ENCODE measurements around the gene CDK2AP2.
"Not testable (repeated sequence)": the region's sequence is repeated elsewhere in the genome, so short reads cannot be mapped to it uniquely, and the experiment has no call there.

CDK2AP2 gene

DNA sequence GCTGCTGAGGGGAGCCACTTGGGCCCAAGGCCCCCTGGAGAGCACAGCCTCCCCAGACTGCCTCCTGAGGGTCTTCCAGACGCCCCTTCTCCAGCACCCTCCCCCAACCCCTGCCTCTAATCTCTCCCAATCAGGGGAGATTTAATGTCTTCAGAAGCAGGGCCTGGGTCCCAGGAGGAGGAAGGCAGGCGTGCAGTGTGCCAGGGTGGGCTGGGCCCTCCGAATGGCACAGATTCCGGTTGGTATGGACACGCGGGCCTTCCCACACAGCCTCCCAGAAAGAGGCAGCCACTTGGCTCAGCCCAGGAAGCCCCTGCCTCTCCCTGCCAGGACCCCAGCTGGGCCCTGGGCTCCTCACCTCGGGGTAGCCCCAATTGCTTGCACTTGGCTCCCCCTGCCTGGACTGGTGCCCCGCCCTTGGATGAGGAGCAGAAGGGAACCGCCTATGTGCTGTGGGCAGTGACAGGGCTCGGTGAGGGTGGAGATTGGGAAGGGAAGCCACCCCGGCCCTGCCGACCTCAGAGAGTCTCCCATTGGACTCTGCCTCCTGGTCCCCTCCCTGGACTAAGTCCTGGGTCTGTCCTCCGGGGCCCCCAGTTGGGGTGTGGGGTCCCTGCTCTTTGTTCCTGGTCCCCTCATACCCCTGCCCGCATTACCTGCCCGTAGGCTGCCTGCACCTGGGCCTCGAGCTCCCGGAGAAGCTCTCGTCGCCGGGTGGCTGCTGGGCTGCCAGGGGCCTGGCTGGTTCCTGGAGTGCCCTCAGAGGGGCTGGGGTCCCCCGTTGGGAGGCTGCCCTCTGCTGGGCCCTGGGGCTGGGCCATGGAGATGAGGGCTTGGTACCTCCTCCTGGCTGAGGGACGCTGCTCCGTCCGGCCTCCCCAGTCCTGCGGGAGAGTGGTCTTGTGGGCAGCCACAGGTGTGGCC lies 15.9 kb upstream of the CDK2AP2 start:
- DNase-seq = no peak

DNA sequence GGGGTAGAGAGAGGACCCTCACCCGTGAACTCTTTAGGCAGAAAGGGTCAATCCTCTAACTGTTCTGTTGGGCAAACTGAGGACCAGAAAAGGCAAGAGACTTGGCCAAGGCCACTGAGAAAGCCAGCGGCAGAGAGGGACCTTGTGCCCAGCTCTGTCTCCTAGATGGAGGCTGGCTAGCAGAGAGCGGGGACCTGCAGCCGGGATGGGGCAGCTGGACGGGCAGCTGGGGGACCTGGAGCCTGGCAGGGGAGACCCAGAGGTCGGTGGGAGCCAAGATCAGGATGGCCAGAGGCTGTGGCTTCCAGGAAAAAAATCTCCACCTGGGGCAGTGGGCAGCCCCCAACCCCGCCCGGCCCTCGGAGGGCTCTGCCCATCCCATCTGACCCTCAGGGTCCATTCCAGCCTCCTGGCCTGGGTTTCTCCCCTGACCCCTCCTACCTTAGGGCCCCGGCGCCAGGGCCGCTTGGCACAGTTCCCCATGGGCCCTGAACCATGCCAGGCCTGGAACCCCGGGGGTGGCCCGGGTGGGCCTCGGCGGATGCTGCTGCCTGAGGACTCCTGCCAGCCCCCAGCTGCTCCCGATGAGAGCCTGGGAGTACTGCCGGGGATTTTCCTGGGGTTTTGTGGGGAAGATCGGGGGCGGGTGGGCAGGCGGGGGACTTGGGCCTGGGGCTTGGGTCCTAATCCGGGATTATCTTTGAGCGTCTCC lies 15.0 kb upstream of the CDK2AP2 start, which contains the start of gene CABP2:
TSS of gene CABP2 (minus strand) at position 603 of the 712 bp plus-strand sequence. CDS start at position 483, 120 bp downstream.
- no peak for DNase-seq

DNA sequence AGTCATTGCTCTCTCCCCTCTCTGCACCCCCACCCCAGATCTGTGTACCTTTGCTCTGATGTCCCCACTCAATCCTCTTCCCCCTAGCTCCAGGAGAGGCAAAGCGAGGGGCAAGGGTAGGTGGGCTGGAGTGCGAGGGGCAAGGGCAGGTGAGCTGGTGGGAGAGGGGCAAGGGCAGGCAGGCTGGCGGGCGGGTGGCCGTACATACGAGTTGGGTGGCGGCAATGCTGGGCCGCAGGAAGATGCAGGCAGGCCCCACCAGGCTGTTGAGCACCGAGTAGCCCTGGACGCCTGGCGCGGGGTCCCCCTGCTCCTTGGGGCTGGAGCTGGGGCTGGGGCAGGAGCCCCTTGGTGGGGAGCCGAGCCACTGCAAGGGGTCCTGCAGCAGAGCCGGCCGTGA lies 14.4 kb upstream of the CDK2AP2 start:
- DNase-seq = no peak

DNA sequence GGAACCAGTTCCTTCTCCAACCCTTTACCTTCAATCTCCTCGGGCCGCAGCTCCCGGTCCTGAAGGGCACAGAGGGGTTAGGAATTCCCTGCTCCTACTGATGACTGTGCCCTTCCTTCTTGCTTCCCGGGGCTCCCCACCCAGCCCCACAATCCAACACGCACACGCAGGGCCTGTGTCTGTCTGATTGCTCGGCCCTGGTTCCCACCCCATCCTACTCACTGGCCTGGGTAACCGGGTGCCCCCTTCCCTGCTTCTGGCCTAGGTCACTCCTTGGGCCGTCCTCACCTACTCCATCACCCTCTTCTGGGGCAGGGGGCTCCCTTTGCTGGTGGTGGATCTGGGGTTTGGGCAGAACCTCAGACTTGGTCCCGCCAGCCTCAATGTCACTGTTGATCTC lies 14.0 kb upstream of the CDK2AP2 start:
- DNase-seq = no peak

DNA sequence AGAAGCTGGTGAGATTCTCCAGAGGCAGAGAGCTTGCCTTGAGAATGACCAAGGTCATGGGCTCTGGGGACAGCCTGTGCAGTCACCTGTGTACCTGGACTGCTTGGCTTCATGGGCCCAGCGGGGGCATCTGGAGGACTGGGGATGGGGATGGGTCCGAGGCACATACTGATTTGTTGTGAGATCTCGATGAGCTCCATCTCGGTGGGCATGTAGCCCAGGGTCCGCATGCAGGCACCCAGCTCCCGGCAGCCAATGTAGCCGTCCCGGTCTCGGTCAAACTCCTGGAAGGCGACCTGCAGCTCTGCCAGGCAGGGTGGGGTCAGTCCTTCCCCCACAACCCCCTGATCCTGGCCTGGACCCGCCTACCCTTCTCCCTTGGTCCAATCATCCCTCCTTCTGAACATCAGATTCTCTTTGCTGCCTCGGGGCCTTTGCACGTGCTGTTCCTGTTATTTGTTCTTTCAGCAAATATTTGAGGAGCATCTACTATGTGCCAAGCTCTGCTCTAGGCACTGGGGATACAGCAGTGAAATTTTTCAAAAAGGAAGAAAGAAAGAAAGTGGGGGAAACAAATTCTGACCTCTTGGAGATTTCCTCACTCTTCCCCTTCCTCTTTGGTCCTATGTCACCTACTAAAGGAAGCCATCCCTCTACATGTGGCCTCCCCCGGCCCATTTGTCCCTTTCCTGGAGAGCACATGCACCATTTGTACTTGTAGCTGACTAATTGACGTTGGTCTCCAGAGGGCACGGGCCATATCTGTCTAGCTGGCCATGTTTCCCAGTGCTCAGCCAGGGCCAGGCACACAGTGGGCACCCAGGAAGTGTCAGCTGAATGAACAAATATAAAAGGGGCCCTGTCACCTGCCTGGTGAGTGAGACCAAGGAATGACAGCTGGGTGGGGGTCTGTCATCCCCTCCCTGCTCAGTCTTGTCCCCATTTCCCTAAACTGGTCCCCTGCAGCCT lies 13.2 kb upstream of the CDK2AP2 start:
- DNase-seq = no peak

DNA sequence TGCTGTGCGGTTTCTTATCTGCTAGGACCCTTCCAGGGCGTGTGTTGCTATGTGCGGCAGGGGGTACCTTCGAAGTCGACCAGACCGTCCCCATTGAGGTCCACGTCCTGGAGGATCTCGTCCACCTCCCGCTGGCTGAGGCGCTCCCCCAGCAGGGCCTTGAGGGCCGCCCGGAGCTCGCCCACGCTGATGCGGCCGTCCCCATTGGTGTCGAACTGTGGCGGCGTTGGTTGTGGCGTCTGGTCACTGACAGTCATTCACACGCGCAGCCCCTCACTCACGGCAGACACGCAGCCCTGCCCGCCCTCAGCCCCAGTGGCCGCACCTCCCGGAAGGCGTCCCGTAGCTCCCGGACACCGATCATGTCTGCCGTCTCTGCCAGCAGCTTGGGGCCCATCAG lies 11.8 kb upstream of the CDK2AP2 start:
- no peak for DNase-seq

DNA sequence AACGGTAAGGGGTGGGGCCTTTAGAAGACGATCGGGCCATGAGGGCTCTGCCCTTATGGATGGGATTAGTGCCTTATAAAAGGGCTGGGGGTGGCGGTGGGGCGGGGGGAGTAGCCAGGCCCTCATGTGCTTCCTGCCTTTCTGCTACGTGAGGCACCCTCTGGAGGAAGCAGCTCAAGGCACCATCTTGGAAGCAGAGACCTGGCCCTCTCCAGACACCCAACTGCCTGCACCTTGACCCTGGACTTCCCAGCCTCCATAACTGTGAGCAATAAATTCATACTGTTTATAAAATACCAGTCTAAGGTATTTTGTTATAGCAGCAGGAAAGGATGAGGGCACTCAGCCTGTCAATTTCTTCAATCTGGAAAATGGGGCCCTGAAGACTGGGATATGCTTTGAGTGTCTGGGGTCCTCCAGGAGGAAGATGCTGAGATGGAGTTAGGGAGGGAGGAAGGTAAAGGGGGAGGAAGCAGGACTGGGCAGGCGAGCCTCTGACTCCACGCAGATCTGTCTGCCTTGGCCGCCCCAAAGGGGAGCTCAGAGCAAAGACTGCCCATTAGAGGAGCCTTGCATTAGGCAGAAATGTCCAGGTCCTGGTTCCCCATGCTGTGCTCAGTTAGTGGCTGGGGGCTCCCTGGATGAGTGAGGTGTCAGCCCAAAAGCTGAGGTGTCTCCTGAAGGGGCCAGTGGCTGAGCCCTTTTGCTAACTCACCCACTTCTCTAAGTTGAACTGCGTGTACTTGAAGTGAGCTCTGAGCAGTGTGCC lies 10.0 kb upstream of the CDK2AP2 start:
- DNase-seq = no peak

DNA sequence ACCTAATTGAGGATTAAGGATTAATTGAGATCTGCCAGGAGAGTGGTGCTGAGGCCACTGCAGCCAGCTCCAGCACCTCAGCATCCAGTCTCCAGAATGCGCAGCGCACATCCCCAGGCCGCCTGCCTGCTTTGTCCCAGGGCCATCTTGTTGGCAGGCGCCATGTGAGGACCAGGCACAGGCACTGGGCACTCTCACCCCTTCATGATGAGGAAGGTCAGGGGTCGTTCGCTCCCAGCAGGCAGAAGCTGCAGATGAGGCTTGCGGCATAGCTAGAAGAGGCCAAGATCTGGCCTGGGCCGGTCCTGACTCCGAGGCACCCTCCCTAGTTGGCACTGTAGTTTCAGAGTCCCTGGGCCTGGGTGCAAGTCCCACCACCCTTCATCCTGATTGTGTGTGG lies 8.8 kb upstream of the CDK2AP2 start:
- DNase-seq = no peak

DNA sequence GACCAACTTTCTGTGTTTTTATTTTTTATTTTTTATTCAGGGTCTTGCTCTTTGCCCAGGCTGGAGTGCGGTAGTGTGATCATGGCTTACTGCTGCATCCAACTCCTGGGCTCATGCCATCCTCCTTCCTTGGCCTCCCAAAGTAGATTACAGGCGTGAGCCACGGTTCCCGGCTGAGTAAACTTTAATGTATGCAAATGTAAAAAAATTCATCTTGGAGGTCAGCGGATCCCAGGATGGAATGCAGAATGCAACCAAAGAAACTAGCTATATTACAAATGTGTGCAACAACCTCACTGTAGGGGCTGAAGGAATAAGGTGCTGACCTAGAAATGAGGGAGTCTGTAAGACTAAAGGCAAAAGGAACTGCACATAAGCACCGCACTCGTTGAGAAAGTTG lies 6.2 kb upstream of the CDK2AP2 start:
- DNase-seq = no peak

DNA sequence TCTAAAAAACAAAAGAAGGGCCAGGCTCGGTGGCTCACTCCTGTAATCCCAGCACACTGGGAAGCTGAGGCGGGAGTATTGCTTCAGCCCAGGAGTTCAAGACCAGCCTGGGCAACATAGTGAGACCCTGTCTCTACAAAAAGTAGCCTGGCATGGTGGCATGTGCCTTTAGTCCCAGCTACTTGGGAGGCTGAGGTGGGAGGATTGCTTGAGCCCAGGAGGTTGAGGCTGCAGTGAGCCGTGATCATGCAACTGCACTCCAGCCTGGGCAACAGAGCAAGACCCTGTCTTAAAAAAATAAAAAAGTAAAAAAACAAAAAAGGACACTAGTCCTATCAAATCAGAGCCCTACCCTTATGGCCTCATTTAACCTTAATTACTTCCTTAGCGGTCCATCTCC lies 3.6 kb upstream of the CDK2AP2 start:
- DNase-seq = not testable (repeated sequence)

DNA sequence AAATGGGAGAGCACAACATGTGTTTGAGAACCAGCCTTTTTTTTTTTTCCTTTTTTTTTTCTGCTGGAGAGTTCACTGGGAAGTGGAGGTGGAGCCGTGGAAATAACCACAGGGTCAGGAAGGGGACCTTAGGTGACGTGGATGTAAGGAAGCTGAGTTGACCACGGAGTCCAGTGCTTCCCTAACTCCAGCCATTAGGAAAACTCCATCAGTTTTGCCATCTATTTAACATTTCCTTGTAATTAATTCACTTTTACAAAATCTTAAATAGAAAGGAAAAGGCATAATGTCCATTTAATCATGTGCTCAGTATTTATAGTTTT lies 2.0 kb upstream of the CDK2AP2 start:
- DNase-seq = no peak

DNA sequence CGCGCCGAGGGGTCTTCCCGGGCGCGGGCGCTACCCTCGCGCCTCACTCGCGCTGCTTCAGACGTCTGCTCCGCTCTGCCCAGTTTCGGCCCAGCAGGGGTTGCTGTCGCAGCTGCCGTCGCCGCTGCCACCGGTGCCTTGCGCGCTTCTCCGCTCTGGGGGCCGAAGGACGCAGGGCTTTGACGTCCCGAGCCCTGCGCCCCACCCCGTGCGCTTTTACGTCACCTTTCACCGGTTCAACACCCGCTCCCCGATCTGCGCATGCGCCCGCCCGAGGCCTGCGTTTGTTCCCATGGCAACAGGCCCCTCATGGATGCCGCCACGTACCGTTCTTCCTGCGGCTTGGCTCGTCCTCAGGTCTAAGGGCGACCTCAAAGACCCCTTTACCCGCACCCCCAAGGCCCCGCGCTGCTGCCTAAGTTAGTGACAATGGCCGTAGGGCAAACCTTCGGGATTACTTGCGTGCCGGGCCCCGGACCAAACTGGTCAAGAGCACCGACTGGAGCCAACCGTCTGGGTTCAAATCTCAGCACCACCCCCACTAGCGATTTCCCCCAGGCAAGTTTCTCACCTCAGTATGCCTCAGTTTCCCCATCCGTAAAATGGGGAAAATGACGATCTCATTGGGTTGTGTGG lies 642 bp upstream of the CDK2AP2 start:
- peak; percentile 76 to 99 (median 93) for DNase-seq

DNA sequence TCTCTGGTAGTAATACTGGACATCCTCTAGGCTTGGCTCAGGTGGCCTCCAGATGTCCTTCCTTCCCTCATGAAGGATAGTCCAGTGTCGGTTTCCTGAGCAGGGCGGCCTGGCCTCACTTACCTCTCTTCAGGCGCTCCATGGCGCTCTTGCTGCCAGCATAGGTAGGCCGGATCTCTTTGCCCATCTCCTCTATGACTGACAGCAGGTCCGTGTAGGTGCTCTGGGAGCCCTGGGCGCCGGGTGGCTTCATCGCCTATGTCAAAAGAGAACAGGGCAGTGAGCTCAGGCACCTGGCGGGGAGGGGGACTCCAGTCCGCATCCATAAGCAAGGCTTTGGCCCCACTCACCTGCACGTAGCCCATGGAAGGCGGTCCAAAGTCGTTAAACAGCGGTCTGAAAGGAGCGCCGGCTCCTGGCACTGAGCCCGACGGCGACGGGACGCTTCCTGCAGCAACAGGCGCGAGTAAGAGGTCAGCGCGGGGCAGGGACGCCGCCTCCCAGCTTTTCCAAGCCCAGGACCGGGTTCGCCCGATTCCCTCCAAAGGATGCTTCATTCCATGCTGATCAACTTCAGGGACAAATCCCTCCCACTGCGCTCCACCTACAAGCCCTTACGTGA lies 609 bp downstream of the CDK2AP2 start:
- peak in 1 of 56 donors; percentile 85 for DNase-seq

DNA sequence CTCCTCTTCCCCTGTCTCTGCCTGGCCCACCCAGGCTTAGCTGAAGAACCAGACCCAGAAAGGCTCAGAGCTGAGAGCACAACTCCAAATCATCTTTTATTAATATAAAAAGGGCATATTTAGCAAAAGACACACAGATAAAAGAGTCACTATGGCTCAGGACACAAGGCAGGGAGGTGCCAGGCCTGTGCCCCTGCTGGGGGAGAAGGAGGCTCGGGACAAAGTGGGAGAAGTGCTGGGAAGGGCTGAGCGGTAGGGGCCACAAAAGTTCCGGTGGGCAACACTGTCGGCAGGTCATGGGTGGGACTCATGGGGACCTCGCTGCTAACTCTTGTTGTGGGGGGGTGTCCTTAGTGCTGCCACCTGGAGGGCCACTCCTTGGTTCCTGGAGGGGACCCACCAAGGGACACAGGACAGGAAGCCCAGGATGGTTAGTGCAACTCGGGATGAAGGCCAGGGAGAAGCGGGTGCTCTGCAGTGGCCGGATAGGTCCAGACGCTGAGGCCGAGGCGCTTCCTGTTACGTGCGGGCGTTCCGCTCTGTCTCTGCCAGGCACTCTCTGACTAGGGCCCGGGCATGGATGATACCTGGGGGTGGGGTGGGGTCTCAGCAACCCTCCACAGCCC lies 1.4 kb downstream of the CDK2AP2 start:
- no peak for DNase-seq

DNA sequence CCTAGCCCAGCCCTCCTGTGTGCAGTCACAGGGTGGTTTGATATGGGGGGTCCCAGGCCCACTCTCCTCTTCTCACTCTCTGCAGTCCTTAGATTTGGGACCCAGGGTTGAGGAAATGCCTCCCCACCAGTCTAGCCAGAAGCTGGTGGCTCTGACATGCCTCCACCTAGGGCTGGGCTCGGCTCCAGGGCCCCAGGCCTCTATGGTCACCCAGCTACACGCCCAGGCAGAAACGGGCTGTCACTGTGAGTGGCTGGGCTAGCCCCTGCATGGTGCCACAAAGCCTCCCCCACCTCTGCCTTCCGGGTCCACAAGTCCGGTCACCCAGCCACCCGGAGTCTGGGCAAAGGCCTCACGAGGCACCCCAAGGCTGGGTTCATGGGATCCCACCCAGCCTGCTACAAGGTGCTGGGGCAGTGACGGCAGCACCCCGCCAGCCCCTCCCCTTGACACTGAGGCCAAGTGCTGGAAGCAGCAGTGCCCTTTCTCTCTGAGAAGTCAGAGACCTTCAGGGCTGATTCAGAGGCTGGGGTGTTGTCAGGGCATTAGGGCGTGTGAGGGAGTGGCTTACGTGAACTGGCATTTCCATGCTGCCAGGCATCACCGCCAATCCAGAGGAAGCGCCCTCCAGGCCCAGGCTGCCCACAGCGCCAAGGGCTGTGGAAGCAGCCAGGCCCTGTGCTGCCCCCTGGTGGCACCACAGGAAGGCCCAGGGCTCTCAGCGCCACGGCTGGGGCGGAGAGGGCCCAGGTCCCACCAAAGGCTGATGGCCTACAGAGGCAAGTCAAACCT lies 2.2 kb downstream of the CDK2AP2 start:
- peak in 55 of 56 donors; percentile 13 to 87 (median 65) for DNase-seq

DNA sequence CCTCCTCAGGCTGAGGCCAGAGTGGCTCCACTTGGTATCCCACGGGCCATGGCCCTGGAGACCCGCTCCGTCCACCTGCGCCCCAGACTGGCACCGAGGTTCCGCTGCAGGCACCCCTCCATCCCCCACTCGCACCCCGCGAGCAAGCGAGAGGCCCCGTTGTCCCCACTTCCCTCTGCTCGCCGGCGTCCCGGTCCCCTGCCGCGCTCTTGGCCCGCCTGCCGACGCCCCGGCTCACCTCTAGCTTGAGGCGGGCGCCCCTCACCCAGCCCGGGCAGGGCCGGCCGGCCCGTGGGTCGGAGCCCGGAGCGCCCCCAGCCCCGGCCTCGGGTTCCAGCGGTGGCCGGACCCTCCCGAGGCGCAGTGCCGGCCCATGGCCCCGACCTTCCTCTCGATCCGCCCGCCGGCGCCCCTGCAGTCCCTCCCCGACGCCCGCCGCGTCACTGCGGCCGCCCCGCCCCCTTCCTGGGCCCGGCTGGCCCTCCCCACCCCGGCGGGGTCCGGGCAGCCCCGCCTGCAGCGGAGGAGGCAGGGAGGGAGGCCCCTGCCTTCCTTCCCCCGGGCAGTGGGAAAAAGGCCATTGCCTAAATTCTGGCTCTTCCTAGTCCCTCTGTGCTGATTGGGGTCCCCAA lies 2.9 kb downstream of the CDK2AP2 start, which contains the start of gene PITPNM1:
TSS of gene PITPNM1 (minus strand) at position 414 of the 632 bp plus-strand sequence. CDS start 1,183 bp downstream, outside the sequence.
- peak in 25 of 56 donors; percentile 13 to 58 (median 28) for DNase-seq

All from amygdala (tissue), 56 donors.